Smooth muscle cell (in vitro differentiated cells): ENCODE data around the gene ALDH16A1. TPM values are rescaled to one million over a fixed set of nuclear protein-coding genes. Genes with fewer than 3 reads are reported as not detected.

Source experiments
- DNase-seq: peaks from one replicate; lab custom pipeline; 2025; ENCODE audit not compliant: unreplicated experiment; lab: John Stamatoyannopoulos, UW
- H2AFZ ChIP-seq: fragments of 200-600 bp; sonication (generic); 2 replicates; pipeline ENCODE4 v1.6.0; 2016; ENCODE audit warnings: antibody characterized with exemption, low read depth, mild to moderate bottlenecking
- H3F3A ChIP-seq: fragments of 200-600 bp; sonication (generic); 2 replicates; pipeline ENCODE4 v1.6.0; 2017; ENCODE audit warnings: antibody characterized with exemption, low read depth
- H3K27ac ChIP-seq: fragments of 200-600 bp; sonication (generic); 2 replicates; pipeline ENCODE4 v1.5.1; 2016; ENCODE audit warnings: low read depth, mild to moderate bottlenecking
- H3K27me3 ChIP-seq: fragments of 200-600 bp; sonication (generic); 2 replicates; pipeline ENCODE4 v1.6.1; 2016; ENCODE audit warnings: low read depth, mild to moderate bottlenecking
- H3K36me3 ChIP-seq: fragments of 200-600 bp; sonication (generic); 2 replicates; pipeline ENCODE4 v1.5.1; 2016; ENCODE audit warnings: low read depth
- H3K4me1 ChIP-seq: fragments of 200-600 bp; sonication (generic); 2 replicates; pipeline ENCODE4 v1.5.1; 2016; ENCODE audit warnings: low read depth
- H3K4me2 ChIP-seq: fragments of 200-600 bp; sonication (generic); 2 replicates; pipeline ENCODE4 v1.6.0; 2016; ENCODE audit warnings: mild to moderate bottlenecking
- H3K4me3 ChIP-seq: fragments of 200-600 bp; sonication (generic); 2 replicates; pipeline ENCODE4 v1.5.1; 2016; ENCODE audit warnings: mild to moderate bottlenecking
- H3K79me2 ChIP-seq: fragments of 200-600 bp; sonication (generic); 2 replicates; pipeline ENCODE4 v1.6.0; 2016; ENCODE audit warnings: low read depth, mild to moderate bottlenecking
- H3K9ac ChIP-seq: fragments of 200-600 bp; sonication (generic); 2 replicates; pipeline ENCODE4 v1.6.0; 2016; ENCODE audit warnings: low read depth
- H3K9me3 ChIP-seq: fragments of 200-600 bp; sonication (generic); replicated peaks from 2 replicates; pipeline ENCODE4 v1.5.1; 2016; ENCODE audit warnings: low read depth
- H4K20me1 ChIP-seq: fragments of 200-600 bp; sonication (generic); 2 replicates; pipeline ENCODE4 v1.6.0; 2016; ENCODE audit warnings: low read depth
- CTCF ChIP-seq: fragments of 200-600 bp; sonication (generic); IDR thresholded peaks from 2 replicates; pipeline ENCODE4 v1.5.1; 2017; ENCODE audit warnings: borderline replicate concordance, mild to moderate bottlenecking, antibody characterized with exemption; ENCODE audit not compliant: insufficient read depth, poor library complexity, severe bottlenecking
- WGBS: methylation state at CpG from one replicate; pipeline ENCODE4 v1.1.7; 2016; ENCODE audit warnings: low lambda C conversion rate; 5-methylcytosine and 5-hydroxymethylcytosine counted together
- polyA plus RNA-seq: library from polyadenylated mRNA; unstranded; fragments of >200 nt; fragmentation: Nextera tagmentation; extraction: Ambion mirVana; gene quantifications from 2 replicates; pipeline ENCODE4 v1.2.1, GENCODE V29; 2016
- total RNA-seq: library from RNA; depleted of rRNA; stranded (reverse); fragments of >200 nt; gene quantifications from 2 replicates; pipeline ENCODE4 v1.2.3, GENCODE V29; 2014

ALDH16A1 gene
- 10.5 and 18.6 TPM in 2 replicates for total RNA-seq
- 24.6 and 24.7 TPM in 2 replicates for polyA plus RNA-seq

GRCh38 chr19:49453013-49453756, at the start of gene ALDH16A1:
TSS of gene ALDH16A1 (plus strand) at chr19:49453225. CDS start at chr19:49453332, 107 bp downstream.
- DNase-seq = peak; percentile 100

GRCh38 chr19:49403404-49404187, 49.4 kb upstream of the ALDH16A1 start:
- 36% methylated on average over 7 of the region's 7 CpGs for WGBS
- H3K27me3 ChIP-seq = no peaks in the 10 kb centered on the region
- TF ChIP-seq CTCF = no peak
- H3K36me3 ChIP-seq = no peaks in the 10 kb centered on the region
- no peaks in the 10 kb centered on the region for H3F3A ChIP-seq
- H3K4me1 ChIP-seq = peaks cover 17% of the 10 kb centered on the region
- H3K9ac ChIP-seq = no peak overlapping the region
- H3K4me2 ChIP-seq = no peak overlapping the region
- no peak overlapping the region for H3K4me3 ChIP-seq
- H2AFZ ChIP-seq = no peak overlapping the region
- H3K9me3 ChIP-seq = no peaks in the 10 kb centered on the region
- DNase-seq = no peak
- no peak overlapping the region for H3K27ac ChIP-seq
- H4K20me1 ChIP-seq = no peaks in the 10 kb centered on the region
- H3K79me2 ChIP-seq = no peaks in the 10 kb centered on the region

More at GRCh38 chr19:49453013-49453756, at the start of gene ALDH16A1:
- Histone ChIP-seq H3K9me3 (no peaks in the 10 kb centered on the region), H4K20me1 (no peaks in the 10 kb centered on the region), H3K36me3 (no peaks in the 10 kb centered on the region), H2AFZ (peak within 1 kb of the TSS; percentile 36), H3K79me2 (no peaks in the 10 kb centered on the region), H3K4me1 (peaks cover 13% of the 10 kb centered on the region), H3K27ac (peak within 1 kb of the TSS; percentile 95), H3K4me3 (peak within 1 kb of the TSS; percentile 86), H3K27me3 (no peaks in the 10 kb centered on the region), H3K4me2 (peak within 1 kb of the TSS; percentile 93), H3F3A (no peaks in the 10 kb centered on the region), H3K9ac (peak within 1 kb of the TSS; percentile 95)
- WGBS = 1% methylated on average over 65 of the region's 66 CpGs
- no peak for TF ChIP-seq CTCF

GRCh38 chr19:49407079-49407478, 45.9 kb upstream of the ALDH16A1 start:
- H2AFZ ChIP-seq = no peak overlapping the region
- H3K79me2 ChIP-seq = no peaks in the 10 kb centered on the region
- H3F3A ChIP-seq = no peaks in the 10 kb centered on the region
- H3K4me3 ChIP-seq = no peak overlapping the region
- TF ChIP-seq CTCF = no peak
- H3K4me2 ChIP-seq = no peak overlapping the region
- no peak overlapping the region for H3K27ac ChIP-seq
- no peaks in the 10 kb centered on the region for H3K27me3 ChIP-seq
- no peak for DNase-seq
- no peaks in the 10 kb centered on the region for H3K36me3 ChIP-seq
- peaks cover 17% of the 10 kb centered on the region for H3K4me1 ChIP-seq
- H3K9me3 ChIP-seq = no peaks in the 10 kb centered on the region
- H3K9ac ChIP-seq = no peak overlapping the region
- H4K20me1 ChIP-seq = no peaks in the 10 kb centered on the region
- WGBS = 93% methylated on average over 7 of the region's 7 CpGs
